K562 (cell line): ENCODE data around the gene STK11. TPM values are rescaled to one million over a fixed set of nuclear protein-coding genes. Genes with fewer than 3 reads are reported as not detected.
A peak's percentile ranks its signal among the peaks of the same experiment; 100 is the strongest.

ENCODE experiments used
- CBFA2T2 ChIP-seq: fragments of 450-650 bp; conservative IDR thresholded peaks from 2 replicates; pipeline ENCODE4 v1.6.1; 2017; ENCODE audit warnings: mild to moderate bottlenecking
- CBX5 ChIP-seq: IDR thresholded peaks from 2 replicates; pipeline ENCODE4 v1.6.1; 2014; ENCODE audit warnings: low read depth, borderline replicate concordance
- CBX8 ChIP-seq: fragments of 200-600 bp; sonication (generic); IDR thresholded peaks from 2 replicates; pipeline ENCODE4 v1.6.1; 2012; ENCODE audit warnings: borderline replicate concordance, mixed run types, low read depth, mild to moderate bottlenecking, moderate library complexity, mixed read lengths, low read length, control low read depth, inconsistent platforms; ENCODE audit not compliant: poor library complexity, severe bottlenecking; ENCODE audit errors: extremely low read depth
- CREM ChIP-seq: IDR thresholded peaks from 2 replicates; pipeline ENCODE4 v1.6.1; 2014; ENCODE audit warnings: antibody characterized with exemption, low read depth
- GATAD2A ChIP-seq: fragments of 450-650 bp; IDR thresholded peaks from 2 replicates; pipeline ENCODE4 v1.6.1; 2017
- L3MBTL2 ChIP-seq: fragments of 450-650 bp; IDR thresholded peaks from 2 replicates; pipeline ENCODE4 v1.6.1; 2016; ENCODE audit warnings: mild to moderate bottlenecking, moderate library complexity
- MCM7 ChIP-seq, 2 experiments: fragments of 450-650 bp; IDR thresholded peaks; 2 replicates each; pipeline ENCODE4 v1.6.1; 2016 to 2018
- NR4A1 ChIP-seq, 2 experiments: fragments of 250-450 bp in 1 of 2; fragments of 450-650 bp in 1 of 2; sonication (Bioruptor Pico) in 1 of 2; IDR thresholded peaks; 2 replicates each; pipeline versions ENCODE4 v1.4.0 to v1.6.1; 2016 to 2020; ENCODE audit warnings: mild to moderate bottlenecking in 2 of 2, missing compliant biosample characterization in 1 of 2, missing genetic modification characterization in 1 of 2, moderate library complexity in 1 of 2
- PHB ChIP-seq: fragments of 250-450 bp; sonication (Bioruptor Pico); IDR thresholded peaks from 2 replicates; pipeline ENCODE4 v1.5.0; 2021
- SIX5 ChIP-seq, 2 experiments: IDR thresholded peaks; 2 replicates each; pipeline ENCODE4 v1.6.1; 2011; ENCODE audit warnings: low read length in 2 of 2, borderline replicate concordance in 1 of 2, low read depth in 1 of 2, mild to moderate bottlenecking in 1 of 2, moderate library complexity in 1 of 2; ENCODE audit not compliant: insufficient read depth in 1 of 2
- SP2 ChIP-seq: IDR thresholded peaks from 2 replicates; pipeline ENCODE4 v1.6.1; 2011; ENCODE audit warnings: mild to moderate bottlenecking, low read depth, low read length, moderate library complexity; ENCODE audit not compliant: poor library complexity, severe bottlenecking; ENCODE audit errors: extremely low read depth
- TAF15 ChIP-seq: fragments of 200-400 bp; formaldehyde crosslinking; IDR thresholded peaks from 2 replicates; pipeline ENCODE4 v1.6.1; 2017; ENCODE audit warnings: mild to moderate bottlenecking, low read depth, low read length, moderate library complexity
- TAL1 ChIP-seq: fragments of 450-650 bp; IDR thresholded peaks from 2 replicates; pipeline ENCODE4 v1.6.1; 2016; ENCODE audit warnings: mild to moderate bottlenecking
- TFAM ChIP-seq: fragments of 250-450 bp; sonication (Bioruptor Pico); conservative IDR thresholded peaks from 2 replicates; pipeline ENCODE4 v1.5.0; 2021; ENCODE audit warnings: mild to moderate bottlenecking, moderate library complexity
- THRAP3 ChIP-seq: fragments of 450-650 bp; IDR thresholded peaks from 2 replicates; pipeline ENCODE4 v1.6.1; 2016; ENCODE audit warnings: mild to moderate bottlenecking, inconsistent platforms, borderline replicate concordance
- ZBED1 ChIP-seq: IDR thresholded peaks from 2 replicates; pipeline ENCODE4 v1.6.1; 2014
- ZKSCAN8 ChIP-seq: fragments of 200-800 bp; sonication (Bioruptor generic); IDR thresholded peaks from 2 replicates; pipeline ENCODE4 v1.6.1; 2016; ENCODE audit warnings: missing genetic modification characterization, missing compliant biosample characterization
- ZNF274 ChIP-seq: IDR thresholded peaks from 2 replicates; pipeline ENCODE4 v1.6.1; 2011; ENCODE audit warnings: low read depth, mild to moderate bottlenecking, low read length, moderate library complexity, borderline replicate concordance
- ZNF354B ChIP-seq: fragments of 250-450 bp; sonication (Bioruptor Pico); IDR thresholded peaks from 2 replicates; pipeline ENCODE4 v1.4.0; 2020
- ZNF57 ChIP-seq: fragments of 450-650 bp; formaldehyde crosslinking; IDR thresholded peaks from 2 replicates; pipeline ENCODE4 v1.4.0; 2020; ENCODE audit warnings: mild to moderate bottlenecking, moderate library complexity
- ZNF830 ChIP-seq: fragments of 250-450 bp; sonication (Bioruptor Pico); IDR thresholded peaks from 2 replicates; pipeline ENCODE4 v1.5.0; 2021; ENCODE audit warnings: mild to moderate bottlenecking
- ZSCAN32 ChIP-seq: fragments of 450-650 bp; formaldehyde crosslinking; IDR thresholded peaks from 2 replicates; pipeline ENCODE4 v1.4.0; 2020; ENCODE audit warnings: mild to moderate bottlenecking, moderate library complexity
- polyA plus RNA-seq, 8 experiments: library from polyadenylated mRNA; depleted of rRNA in 4 of 8; stranded (reverse) in 5 of 8; unstranded in 3 of 8; fragments of >200 nt; fragmentation: Nextera tagmentation in 2 of 8; fragmentation: Illumina TruSeq in 1 of 8; extraction: Ambion mirVana in 2 of 8; extraction: Trizol in 1 of 8; gene quantifications; 2 replicates each; pipeline versions ENCODE4 v1.2.1 to v1.2.3, GENCODE V29; 2011 to 2014; ENCODE audit warnings: inconsistent platforms in 1 of 8, missing spikeins in 1 of 8
- total RNA-seq, 7 experiments: library from RNA; depleted of rRNA in 6 of 7; stranded (reverse); fragments of >200 nt in 6 of 7; fragmentation: Illumina TruSeq in 2 of 7; extraction: Trizol in 2 of 7; gene quantifications; 2 replicates each; pipeline versions ENCODE4 v1.2.1 to v1.2.3, GENCODE V29; 2011 to 2021; ENCODE audit warnings: low replicate concordance in 1 of 7
- TF ChIP-seq, protein P1 (sequence below): fragments of 250-450 bp; sonication (Bioruptor Pico); IDR thresholded peaks from 2 replicates; pipeline ENCODE4 v1.9.0; 2021; ENCODE audit warnings: mild to moderate bottlenecking
- TF ChIP-seq, protein P2 (sequence below), 2 experiments: fragments of 450-650 bp in 1 of 2; sonication (generic) in 1 of 2; formaldehyde crosslinking; conservative IDR thresholded peaks; 2 replicates each; pipeline versions ENCODE4 v1.4.0 to v1.8.1; 2020 to 2022; ENCODE audit warnings: mild to moderate bottlenecking in 1 of 2, missing genetic modification reagents in 1 of 2
- TF ChIP-seq, protein P3 (sequence below): sonication (generic); formaldehyde crosslinking; IDR thresholded peaks from 2 replicates; pipeline ENCODE4 v1.8.1; 2022; ENCODE audit warnings: missing genetic modification reagents

The STK11 gene
- total and polyA plus RNA-seq, 9 of the 15 experiments (the other 6 are each of a cell fraction or from before 2014, with no cell fraction given), result 0.15 to 96.5 (median 31.7) TPM

DNA sequence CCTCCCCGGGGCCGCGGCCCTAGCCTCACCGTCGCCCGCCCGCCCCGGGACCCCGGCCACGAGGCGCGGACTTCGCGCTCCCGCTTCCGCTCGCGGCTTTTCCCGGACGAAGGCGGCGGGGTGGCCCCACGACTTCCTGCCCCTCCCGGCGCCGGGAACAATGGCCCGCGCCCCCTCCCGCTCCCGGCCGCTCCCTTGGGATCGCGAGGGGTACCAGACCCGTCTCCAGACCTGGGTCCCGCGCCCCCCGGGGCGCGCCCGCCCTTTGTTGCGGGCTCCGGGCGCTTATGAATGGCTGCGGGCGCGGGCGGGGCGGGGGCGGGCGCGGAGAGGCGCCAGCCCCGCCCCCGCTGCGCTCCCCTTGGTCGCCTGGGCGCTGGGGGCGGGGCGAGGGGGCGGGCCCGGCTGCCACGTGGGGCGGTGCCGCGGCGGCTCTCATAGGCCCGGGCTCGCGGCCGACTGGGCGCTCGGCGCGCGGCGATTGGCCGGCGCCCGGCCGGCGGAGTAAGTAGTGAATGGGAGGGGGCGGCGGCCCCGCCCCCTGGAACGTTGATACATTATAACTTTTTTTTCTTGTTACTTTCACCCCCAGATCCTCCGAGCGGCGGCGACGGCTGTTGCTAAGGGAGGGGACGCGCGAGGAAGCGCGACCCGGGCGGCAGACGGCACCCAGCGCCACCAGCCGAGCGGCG lies 43.9 kb downstream of the STK11 start (continued):
- TF ChIP-seq, protein P1, sequence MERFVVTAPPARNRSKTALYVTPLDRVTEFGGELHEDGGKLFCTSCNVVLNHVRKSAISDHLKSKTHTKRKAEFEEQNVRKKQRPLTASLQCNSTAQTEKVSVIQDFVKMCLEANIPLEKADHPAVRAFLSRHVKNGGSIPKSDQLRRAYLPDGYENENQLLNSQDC (CRISPR knock-in tag), result no peak
- TF ChIP-seq SP2 (peak; percentile 29), ZNF274 (no peak), ZSCAN32 (CRISPR knock-in tag) (no peak), ZNF57 (no peak), ZNF830 (no peak), CBX8 (no peak), GATAD2A (no peak), THRAP3 (no peak), ZKSCAN8 (CRISPR knock-in tag) (no peak), CREM (peak; percentile 38; the same call in 1 of the 2 replicates), ZBED1 (no peak), PHB (no peak), MCM7 (IDR thresholded peaks at IDR 0.05) (no peak), TAL1 (no peak), L3MBTL2 (peak; percentile 96), TFAM (CRISPR knock-in tag) (no peak), CBX5 (no peak), CBFA2T2 (no peak), ZNF354B (CRISPR knock-in tag) (no peak), SIX5 (IDR thresholded peaks at IDR 0.05; ENCODE audit: borderline replicate concordance in 1 of 2, insufficient read depth in 1 of 2, low read depth in 1 of 2, low read length in 2 of 2) (no peak), NR4A1 (CRISPR knock-in tag; IDR thresholded peaks at IDR 0.05) (no peak), NR4A1 (tag; IDR thresholded peaks at IDR 0.05) (no peak), TAF15 (no peak)
- TF ChIP-seq, protein P2, sequence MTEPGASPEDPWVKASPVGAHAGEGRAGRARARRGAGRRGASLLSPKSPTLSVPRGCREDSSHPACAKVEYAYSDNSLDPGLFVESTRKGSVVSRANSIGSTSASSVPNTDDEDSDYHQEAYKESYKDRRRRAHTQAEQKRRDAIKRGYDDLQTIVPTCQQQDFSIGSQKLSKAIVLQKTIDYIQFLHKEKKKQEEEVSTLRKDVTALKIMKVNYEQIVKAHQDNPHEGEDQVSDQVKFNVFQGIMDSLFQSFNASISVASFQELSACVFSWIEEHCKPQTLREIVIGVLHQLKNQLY (CRISPR knock-in tag; conservative IDR thresholded peaks at IDR 0.05), result no peak
- TF ChIP-seq, protein P3, sequence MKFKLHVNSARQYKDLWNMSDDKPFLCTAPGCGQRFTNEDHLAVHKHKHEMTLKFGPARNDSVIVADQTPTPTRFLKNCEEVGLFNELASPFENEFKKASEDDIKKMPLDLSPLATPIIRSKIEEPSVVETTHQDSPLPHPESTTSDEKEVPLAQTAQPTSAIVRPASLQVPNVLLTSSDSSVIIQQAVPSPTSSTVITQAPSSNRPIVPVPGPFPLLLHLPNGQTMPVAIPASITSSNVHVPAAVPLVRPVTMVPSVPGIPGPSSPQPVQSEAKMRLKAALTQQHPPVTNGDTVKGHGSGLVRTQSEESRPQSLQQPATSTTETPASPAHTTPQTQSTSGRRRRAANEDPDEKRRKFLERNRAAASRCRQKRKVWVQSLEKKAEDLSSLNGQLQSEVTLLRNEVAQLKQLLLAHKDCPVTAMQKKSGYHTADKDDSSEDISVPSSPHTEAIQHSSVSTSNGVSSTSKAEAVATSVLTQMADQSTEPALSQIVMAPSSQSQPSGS (CRISPR knock-in tag), result peak; percentile 44; the same call in 1 of the 2 replicates
